ENCODE data around the gene RAB4A.

Gene RAB4A

GRCh38 chr1:229241390-229241789 is 29.5 kb upstream of the RAB4A start:
- no peak for TF ChIP-seq CTCF (IDR thresholded peaks at IDR 0.05; ENCODE audit: low read depth, low read length)
- H3K4me3 ChIP-seq (replicated peaks in 1 of 2; ENCODE audit: low read depth in 2 of 2, low read length in 2 of 2) = no peak overlapping the region
- no peak for DNase-seq (ENCODE audit: low read depth in 2 of 2)

GRCh38 chr1:229243638-229244037 is 27.3 kb upstream of the RAB4A start:
- DNase-seq (ENCODE audit: low read depth in 2 of 2) = no peak
- no peak for TF ChIP-seq CTCF (IDR thresholded peaks at IDR 0.05; ENCODE audit: low read depth, low read length)
- H3K4me3 ChIP-seq (replicated peaks in 1 of 2; ENCODE audit: low read depth in 2 of 2, low read length in 2 of 2) = no peak overlapping the region

GRCh38 chr1:229244091-229244490 is 26.8 kb upstream of the RAB4A start:
- no peak overlapping the region for H3K4me3 ChIP-seq (replicated peaks in 1 of 2; ENCODE audit: low read depth in 2 of 2, low read length in 2 of 2)
- DNase-seq (ENCODE audit: low read depth in 2 of 2) = no peak
- TF ChIP-seq CTCF (IDR thresholded peaks at IDR 0.05; ENCODE audit: low read depth, low read length) = no peak

- no peak overlapping the region for H3K4me3 ChIP-seq (replicated peaks in 1 of 2; ENCODE audit: low read depth in 2 of 2, low read length in 2 of 2)
- DNase-seq (ENCODE audit: low read depth in 2 of 2) = no peak
- TF ChIP-seq CTCF (IDR thresholded peaks at IDR 0.05; ENCODE audit: low read depth, low read length) = no peak
Observed at GRCh38 chr1:229247871-229248270, 23.0 kb upstream of the RAB4A start.

- DNase-seq (ENCODE audit: low read depth in 2 of 2) = no peak
- no peak for TF ChIP-seq CTCF (IDR thresholded peaks at IDR 0.05; ENCODE audit: low read depth, low read length)
- no peak overlapping the region for H3K4me3 ChIP-seq (replicated peaks in 1 of 2; ENCODE audit: low read depth in 2 of 2, low read length in 2 of 2)
Observed at GRCh38 chr1:229248821-229249817, 21.8 kb upstream of the RAB4A start.

GRCh38 chr1:229249854-229250644 is 20.9 kb upstream of the RAB4A start:
- H3K4me3 ChIP-seq (replicated peaks in 1 of 2; ENCODE audit: low read depth in 2 of 2, low read length in 2 of 2) = no peak overlapping the region
- TF ChIP-seq CTCF (IDR thresholded peaks at IDR 0.05; ENCODE audit: low read depth, low read length) = no peak
- no peak for DNase-seq (ENCODE audit: low read depth in 2 of 2)
